Caco-2 (cell line): ENCODE data around the gene ATP1A2. TPM values are rescaled to one million over a fixed set of nuclear protein-coding genes. Genes with fewer than 3 reads are reported as not detected.

Experiments
- BruUV-seq: library from RNA; stranded (reverse); fragments of 400-500 nt; replicated peaks from 2 replicates; lab custom pipeline; 2021; lab: Mats Ljungman, UMichigan
- CTCF ChIA-PET: fragments of 300-600 bp; sonication (Branson Sonifier 250); formaldehyde crosslinking; loops from one replicate; lab custom pipeline; 2022; ENCODE audit warnings: antibody characterized with exemption; lab: Charles Lee
- POLR2A ChIA-PET: fragments of 300-600 bp; sonication (Branson Sonifier 250); formaldehyde crosslinking; loops from one replicate; lab custom pipeline; 2022; ENCODE audit warnings: antibody characterized with exemption; lab: Charles Lee
- DNase-seq, 2 experiments: peaks; one replicate each; pipeline versions ENCODE4 v3.0.0 to v3.0.0-alpha.2; 2020 to 2022
- H3K27me3 ChIP-seq: replicated peaks from 2 replicates; pipeline ENCODE4 v1.6.0; 2011; ENCODE audit warnings: low read length; ENCODE audit not compliant: control insufficient read depth, insufficient read depth
- H3K36me3 ChIP-seq: 2 replicates; pipeline ENCODE4 v1.5.1; 2011; ENCODE audit warnings: low read length; ENCODE audit not compliant: control insufficient read depth, insufficient read depth
- H3K4me1 ChIP-seq: fragments of 250-450 bp; sonication (Bioruptor Pico); 2 replicates; pipeline ENCODE4 v1.5.1; 2020; ENCODE audit warnings: mild to moderate bottlenecking
- H3K4me3 ChIP-seq: 2 replicates; pipeline ENCODE4 v1.5.1; 2011; ENCODE audit warnings: low read depth, mild to moderate bottlenecking, control low read depth, low read length
- H3K9me3 ChIP-seq: fragments of 250-450 bp; sonication (Bioruptor Pico); 2 replicates; pipeline ENCODE4 v1.5.1; 2020; ENCODE audit warnings: mild to moderate bottlenecking, moderate library complexity
- H3K27ac Mint-ChIP-seq: one replicate; pipeline ENCODE4 v1.8.0; 2022; ENCODE audit warnings: mixed read lengths; ENCODE audit not compliant: unreplicated experiment
- H3K27me3 Mint-ChIP-seq: one replicate; pipeline ENCODE4 v1.8.0; 2022; ENCODE audit warnings: mixed read lengths; ENCODE audit not compliant: insufficient read depth, unreplicated experiment
- H3K36me3 Mint-ChIP-seq: one replicate; pipeline ENCODE4 v1.8.0; 2022; ENCODE audit warnings: mild to moderate bottlenecking, mixed read lengths; ENCODE audit not compliant: insufficient read depth, unreplicated experiment
- H3K4me1 Mint-ChIP-seq: one replicate; pipeline ENCODE4 v1.8.0; 2022; ENCODE audit warnings: low read depth, mixed read lengths; ENCODE audit not compliant: unreplicated experiment
- H3K4me3 Mint-ChIP-seq: one replicate; pipeline ENCODE4 v1.8.0; 2022; ENCODE audit warnings: mild to moderate bottlenecking, moderate library complexity, mixed read lengths; ENCODE audit not compliant: unreplicated experiment
- H3K9me3 Mint-ChIP-seq: one replicate; pipeline ENCODE4 v1.8.0; 2022; ENCODE audit warnings: mixed read lengths; ENCODE audit not compliant: unreplicated experiment
- intact Hi-C: fragments of 100-400 bp; cut with micrococcal nuclease; formaldehyde crosslinking; loops from one replicate; pipeline ENCODE4 v1.10.0; 2022; ENCODE audit not compliant: unreplicated experiment
- total RNA-seq: library from RNA; stranded (reverse); gene quantifications from 2 replicates; pipeline ENCODE4 v1.2.3, GENCODE V29; 2022
- TF ChIP-seq, protein P1 (sequence below), 2 experiments: fragments of 200-600 bp in 1 of 2; IDR thresholded peaks; 1 replicate in 1 of 2; 2 replicates in 1 of 2; pipeline versions ENCODE4 v1.5.1 to v1.8.0; 2011 to 2022; ENCODE audit warnings: antibody characterized with exemption in 1 of 2, control low read depth in 1 of 2, inconsistent platforms in 1 of 2, low read depth in 1 of 2, low read length in 1 of 2, mild to moderate bottlenecking in 1 of 2, moderate library complexity in 1 of 2; ENCODE audit not compliant: insufficient read depth in 1 of 2, severe bottlenecking in 1 of 2, unreplicated experiment in 1 of 2

ATP1A2 gene
- total RNA-seq, 1 experiment from 2014 or later: 0.36 TPM

DNA sequence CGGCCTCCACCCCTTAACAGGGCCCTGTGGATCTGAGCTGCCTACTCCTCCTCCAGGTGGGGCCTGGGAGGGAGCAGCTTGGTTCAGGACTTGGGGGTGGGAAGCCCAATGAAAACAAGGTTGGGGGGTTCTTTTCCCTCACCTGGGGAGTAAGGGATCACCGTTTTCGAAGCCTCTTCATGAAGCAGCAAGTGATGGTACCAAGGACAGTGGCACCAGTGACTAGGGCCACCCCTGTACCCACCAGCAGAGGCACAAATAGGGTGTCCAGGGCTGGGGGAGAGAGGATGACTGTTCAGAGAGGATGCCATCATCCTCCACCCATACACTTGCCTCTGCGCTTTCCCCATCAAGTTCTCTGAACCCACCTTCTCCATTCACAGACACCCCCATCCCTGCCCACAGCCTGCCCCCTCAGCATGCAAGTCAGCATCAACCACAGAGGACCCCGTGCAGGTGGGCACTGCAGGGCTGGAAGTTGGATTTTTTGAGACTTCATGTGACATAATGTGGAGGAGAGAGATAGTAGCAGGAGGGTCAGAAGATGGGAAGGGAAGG lies 23.8 kb upstream of the ATP1A2 start:
- POLR2A ChIA-PET: no interaction called here
- H3K4me1 ChIP-seq: peaks cover 3% of the 10 kb centered on the region; the same call in 1 of the 2 replicates

GRCh38 chr1:160092366-160093068 lies 23.0 kb upstream of the ATP1A2 start:
- BruUV-seq: no TSS peak
- POLR2A ChIA-PET: no interaction called here
- Mint-ChIP-seq H3K9me3 (no peaks in the 10 kb centered on the region), H3K4me1 (peaks cover 3% of the 10 kb centered on the region), H3K36me3 (no peaks in the 10 kb centered on the region), H3K4me3 (no peak overlapping the region), H3K27ac (no peak overlapping the region), H3K27me3 (no peaks in the 10 kb centered on the region)
- TF ChIP-seq, protein P1, sequence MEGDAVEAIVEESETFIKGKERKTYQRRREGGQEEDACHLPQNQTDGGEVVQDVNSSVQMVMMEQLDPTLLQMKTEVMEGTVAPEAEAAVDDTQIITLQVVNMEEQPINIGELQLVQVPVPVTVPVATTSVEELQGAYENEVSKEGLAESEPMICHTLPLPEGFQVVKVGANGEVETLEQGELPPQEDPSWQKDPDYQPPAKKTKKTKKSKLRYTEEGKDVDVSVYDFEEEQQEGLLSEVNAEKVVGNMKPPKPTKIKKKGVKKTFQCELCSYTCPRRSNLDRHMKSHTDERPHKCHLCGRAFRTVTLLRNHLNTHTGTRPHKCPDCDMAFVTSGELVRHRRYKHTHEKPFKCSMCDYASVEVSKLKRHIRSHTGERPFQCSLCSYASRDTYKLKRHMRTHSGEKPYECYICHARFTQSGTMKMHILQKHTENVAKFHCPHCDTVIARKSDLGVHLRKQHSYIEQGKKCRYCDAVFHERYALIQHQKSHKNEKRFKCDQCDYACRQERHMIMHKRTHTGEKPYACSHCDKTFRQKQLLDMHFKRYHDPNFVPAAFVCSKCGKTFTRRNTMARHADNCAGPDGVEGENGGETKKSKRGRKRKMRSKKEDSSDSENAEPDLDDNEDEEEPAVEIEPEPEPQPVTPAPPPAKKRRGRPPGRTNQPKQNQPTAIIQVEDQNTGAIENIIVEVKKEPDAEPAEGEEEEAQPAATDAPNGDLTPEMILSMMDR (IDR thresholded peaks at IDR 0.05; ENCODE audit: insufficient read depth in 1 of 2, low read depth in 1 of 2, low read length in 1 of 2, severe bottlenecking in 1 of 2, unreplicated experiment in 1 of 2): no peak
- Histone ChIP-seq H3K4me3 (no peak overlapping the region), H3K36me3 (no peaks in the 10 kb centered on the region; the same call in 1 of the 2 replicates), H3K27me3 (no peaks in the 10 kb centered on the region), H3K9me3 (no peaks in the 10 kb centered on the region), H3K4me1 (peaks cover 11% of the 10 kb centered on the region)
- CTCF ChIA-PET: no interaction called here
- intact Hi-C loops: no loop called here
- no peak for DNase-seq

More for the DNA sequence above, 23.8 kb upstream of the ATP1A2 start:
- no peak for DNase-seq
- no peaks in the 10 kb centered on the region for H3K9me3 Mint-ChIP-seq
- TF ChIP-seq, protein P1 (IDR thresholded peaks at IDR 0.05; ENCODE audit: insufficient read depth in 1 of 2, low read depth in 1 of 2, low read length in 1 of 2, severe bottlenecking in 1 of 2, unreplicated experiment in 1 of 2): no peak
- H3K36me3 Mint-ChIP-seq: no peaks in the 10 kb centered on the region
- no peak overlapping the region for H3K27ac Mint-ChIP-seq
- H3K4me1 Mint-ChIP-seq: no peaks in the 10 kb centered on the region
- no peaks in the 10 kb centered on the region for H3K27me3 Mint-ChIP-seq
- no TSS peak for BruUV-seq
- H3K9me3 ChIP-seq: no peaks in the 10 kb centered on the region
- no peak overlapping the region for H3K4me3 ChIP-seq
- intact Hi-C loops: no loop called here
- H3K36me3 ChIP-seq: no peaks in the 10 kb centered on the region; the same call in 1 of the 2 replicates
- H3K4me3 Mint-ChIP-seq: no peak overlapping the region
- no peaks in the 10 kb centered on the region for H3K27me3 ChIP-seq
- CTCF ChIA-PET: no interaction called here

DNA sequence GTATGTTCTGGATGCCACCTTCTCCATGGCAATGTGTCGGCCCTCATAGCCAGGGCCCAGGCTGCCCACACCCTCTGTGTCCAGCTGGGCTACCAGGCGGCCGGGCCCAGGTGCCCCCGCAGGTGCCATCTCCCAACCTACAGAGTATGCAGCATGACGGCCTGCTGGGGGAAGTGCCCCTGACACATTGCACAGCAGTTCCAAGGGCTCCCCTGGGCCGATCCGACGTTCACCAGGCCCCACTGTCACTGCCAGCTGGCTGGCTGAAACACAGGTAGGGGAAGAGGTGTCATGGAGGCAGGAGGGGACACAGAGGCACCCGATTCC lies 22.5 kb upstream of the ATP1A2 start:
- no peaks in the 10 kb centered on the region for H3K27me3 ChIP-seq
- no TSS peak for BruUV-seq
- H3K4me1 ChIP-seq: peaks cover 16% of the 10 kb centered on the region
- intact Hi-C loops: no loop called here
- CTCF ChIA-PET: no interaction called here
- Mint-ChIP-seq H3K4me1 (peaks cover 7% of the 10 kb centered on the region), H3K9me3 (no peaks in the 10 kb centered on the region), H3K36me3 (peaks cover 5% of the 10 kb centered on the region), H3K27me3 (no peaks in the 10 kb centered on the region), H3K27ac (no peak overlapping the region), H3K4me3 (no peak overlapping the region)
- no peak overlapping the region for H3K4me3 ChIP-seq
- H3K36me3 ChIP-seq: no peaks in the 10 kb centered on the region; the same call in 1 of the 2 replicates
- TF ChIP-seq, protein P1 (IDR thresholded peaks at IDR 0.05; ENCODE audit: insufficient read depth in 1 of 2, low read depth in 1 of 2, low read length in 1 of 2, severe bottlenecking in 1 of 2, unreplicated experiment in 1 of 2): no peak
- DNase-seq: no peak
- H3K9me3 ChIP-seq: no peaks in the 10 kb centered on the region
- POLR2A ChIA-PET: no interaction called here
